ENCODE results near the gene KLHL36. TPM values are rescaled to one million over a fixed set of nuclear protein-coding genes. Genes with fewer than 3 reads are reported as not detected.
"Not testable (repeated sequence)": the region's sequence is repeated elsewhere in the genome, so short reads cannot be mapped to it uniquely, and the experiment has no call there.

KLHL36 gene
- total RNA-seq, 1 experiment from 2014 or later = 36.7 TPM

- Histone ChIP-seq H3K56ac (ENCODE audit: insufficient read length, low read depth, low read length) (no peak overlapping the region), H2BK120ac (ENCODE audit: low read depth, low read length, poor library complexity, severe bottlenecking) (no peak overlapping the region), H3K79me2 (ENCODE audit: insufficient read depth, low read length) (no peaks in the 10 kb centered on the region), H2BK15ac (ENCODE audit: low read depth, low read length) (no peak overlapping the region), H4K91ac (ENCODE audit: insufficient read length, low read depth, low read length) (no peak overlapping the region), H3K18ac (ENCODE audit: insufficient read length, low read depth, low read length) (no peak overlapping the region), H4K8ac (replicated peaks; ENCODE audit: insufficient read length, low read depth, low read length) (no peak overlapping the region), H2BK20ac (ENCODE audit: low read depth, low read length, poor library complexity, severe bottlenecking) (no peak overlapping the region), H2AFZ (ENCODE audit: low read length) (no peak overlapping the region), H2BK12ac (ENCODE audit: insufficient read length, low read depth, low read length) (no peak overlapping the region), H3K27ac (ENCODE audit: insufficient read length, low read depth, low read length) (no peak overlapping the region), H3K4ac (ENCODE audit: low read depth, low read length) (no peak overlapping the region), H3K23me2 (ENCODE audit: insufficient read length, low read depth, low read length, poor library complexity, severe bottlenecking) (no peaks in the 10 kb centered on the region), H4K20me1 (ENCODE audit: control insufficient read depth, insufficient read depth, insufficient read length) (peaks cover 2% of the 10 kb centered on the region), H3K4me1 (ENCODE audit: insufficient read depth, low read length) (no peaks in the 10 kb centered on the region), H3K23ac (ENCODE audit: insufficient read length, low read depth, low read length) (no peak overlapping the region), H3K4me2 (ENCODE audit: insufficient read depth, insufficient read length, low read length) (no peak overlapping the region), H4K5ac (ENCODE audit: insufficient read length, low read depth, low read length) (no peak overlapping the region), H3K79me1 (ENCODE audit: insufficient read depth, low read depth, low read length, poor library complexity, severe bottlenecking) (no peaks in the 10 kb centered on the region), H3K14ac (ENCODE audit: insufficient read depth, low read length) (no peak overlapping the region), H3T11ph (ENCODE audit: low read length) (no peak overlapping the region), H3K9me3 (ENCODE audit: control insufficient read depth, low read depth, low read length) (no peaks in the 10 kb centered on the region), H3K9ac (ENCODE audit: extremely low read depth, insufficient read length, low read length) (no peak overlapping the region), H3K27me3 (ENCODE audit: insufficient read depth, low read length) (no peaks in the 10 kb centered on the region), H2AK5ac (ENCODE audit: insufficient read length, low read length) (no peak overlapping the region), H2BK5ac (ENCODE audit: insufficient read length, low read length) (no peak overlapping the region)
- peaks cover 0 to 5% (median 0%) of the 10 kb centered on the region in 3 experiments; a peak in 3 of 7 replicates for H3K36me3 Mint-ChIP-seq (ENCODE audit: insufficient read depth in 1 of 3, low read depth in 3 of 3)
- WGBS (ENCODE audit: extremely low coverage, insufficient read length, low lambda C conversion rate) = no CpG with 5 or more reads among the region's 6 CpGs
- peaks cover 9 to 19% of the 10 kb centered on the region in 2 experiments; a peak in 4 of 5 replicates for H3K9me3 Mint-ChIP-seq
- H3K27me3 Mint-ChIP-seq (ENCODE audit: low read depth) = peaks cover 6% of the 10 kb centered on the region; the same call in 1 of the 2 replicates
- no peak for DNase-seq
- TF ChIP-seq CTCF (conservative IDR thresholded peaks at IDR 0.05) = no peak
- peaks cover 2 to 4% of the 10 kb centered on the region in 2 experiments; a peak in 2 of 4 replicates for H3K4me1 Mint-ChIP-seq
- H3K4me3 Mint-ChIP-seq = no peak overlapping the region
- H3K27ac Mint-ChIP-seq = no peak overlapping the region
Measured at GRCh38 chr16:84692451-84693214, 44.3 kb downstream of the KLHL36 start.

GRCh38 chr16:84693869-84694268, 45.6 kb downstream of the KLHL36 start:
- H3K56ac ChIP-seq (ENCODE audit: insufficient read length, low read depth, low read length); H3K4me3 Mint-ChIP-seq; H3K14ac ChIP-seq (ENCODE audit: insufficient read depth, low read length); H3K79me2 ChIP-seq (ENCODE audit: insufficient read depth, low read length); H2BK20ac ChIP-seq (ENCODE audit: low read depth, low read length, poor library complexity, severe bottlenecking); H2BK120ac ChIP-seq (ENCODE audit: low read depth, low read length, poor library complexity, severe bottlenecking); H3K36me3 Mint-ChIP-seq (ENCODE audit: insufficient read depth in 1 of 3, low read depth in 3 of 3); H3K27ac ChIP-seq (ENCODE audit: insufficient read length, low read depth, low read length); H2BK12ac ChIP-seq (ENCODE audit: insufficient read length, low read depth, low read length); H4K91ac ChIP-seq (ENCODE audit: insufficient read length, low read depth, low read length); H4K8ac ChIP-seq (replicated peaks; ENCODE audit: insufficient read length, low read depth, low read length); H2AK5ac ChIP-seq (ENCODE audit: insufficient read length, low read length); H4K5ac ChIP-seq (ENCODE audit: insufficient read length, low read depth, low read length); H3K9me3 ChIP-seq (ENCODE audit: control insufficient read depth, low read depth, low read length); H3K4me2 ChIP-seq (ENCODE audit: insufficient read depth, insufficient read length, low read length); H3T11ph ChIP-seq (ENCODE audit: low read length); H2BK5ac ChIP-seq (ENCODE audit: insufficient read length, low read length); DNase-seq; H3K4ac ChIP-seq (ENCODE audit: low read depth, low read length); H3K27ac Mint-ChIP-seq; H3K79me1 ChIP-seq (ENCODE audit: insufficient read depth, low read depth, low read length, poor library complexity, severe bottlenecking); H3K18ac ChIP-seq (ENCODE audit: insufficient read length, low read depth, low read length); H3K27me3 Mint-ChIP-seq (ENCODE audit: low read depth); H4K20me1 ChIP-seq (ENCODE audit: control insufficient read depth, insufficient read depth, insufficient read length); H3K23me2 ChIP-seq (ENCODE audit: insufficient read length, low read depth, low read length, poor library complexity, severe bottlenecking); H3K23ac ChIP-seq (ENCODE audit: insufficient read length, low read depth, low read length); H2AFZ ChIP-seq (ENCODE audit: low read length); H3K9ac ChIP-seq (ENCODE audit: extremely low read depth, insufficient read length, low read length); H3K4me1 Mint-ChIP-seq; H2BK15ac ChIP-seq (ENCODE audit: low read depth, low read length); H3K4me1 ChIP-seq (ENCODE audit: insufficient read depth, low read length); H3K27me3 ChIP-seq (ENCODE audit: insufficient read depth, low read length): not testable (repeated sequence)
- WGBS (ENCODE audit: extremely low coverage, insufficient read length, low lambda C conversion rate) = no CpG with 5 or more reads among the region's 10 CpGs
- H3K9me3 Mint-ChIP-seq = peaks cover under 1 to 11% of the 10 kb centered on the region in 2 experiments; a peak in 4 of 5 replicates
